H1 (cell line): ENCODE results near the gene TLK1. TPM values are rescaled to one million over a fixed set of nuclear protein-coding genes. Genes with fewer than 3 reads are reported as not detected.

Experiments used
- CHD7 ChIP-seq: fragments of 300-600 bp; sonication (generic); IDR thresholded peaks from 2 replicates; pipeline ENCODE4 v1.7.1; 2012; ENCODE audit warnings: low read length, moderate library complexity, mild to moderate bottlenecking, inconsistent platforms; ENCODE audit not compliant: insufficient replicate concordance
- KDM4A ChIP-seq: IDR thresholded peaks from one replicate; pipeline ENCODE4 v1.7.1; 2012; ENCODE audit warnings: low read depth, mild to moderate bottlenecking, moderate library complexity, low read length, inconsistent platforms; ENCODE audit not compliant: severe bottlenecking
- RAD21 ChIP-seq, 2 experiments: IDR thresholded peaks in 1 of 2; conservative IDR thresholded peaks in 1 of 2; 2 replicates each; pipeline ENCODE4 v1.6.1; 2011; ENCODE audit warnings: low read depth in 2 of 2, low read length in 2 of 2, improper control_type of control experiment in 1 of 2, inconsistent platforms in 1 of 2, mild to moderate bottlenecking in 1 of 2, moderate library complexity in 1 of 2
- ZNF274 ChIP-seq: IDR thresholded peaks from 2 replicates; pipeline ENCODE4 v1.7.0; 2012; ENCODE audit warnings: low read length, borderline replicate concordance; ENCODE audit errors: extremely low read depth
- polyA plus RNA-seq, 7 experiments: library from polyadenylated mRNA; depleted of rRNA in 3 of 7; stranded (reverse) in 5 of 7; unstranded in 2 of 7; fragments of >200 nt in 5 of 7; fragments of 200-250 nt in 2 of 7; gene quantifications; 1 replicate in 5 of 7; 2 replicates in 1 of 7; 4 replicates in 1 of 7; pipeline versions ENCODE4 v1.2.1 to v1.2.3, GENCODE V29; 2011 to 2013; ENCODE audit warnings: missing spikeins in 2 of 7, mixed read lengths in 2 of 7
- total RNA-seq: library from RNA; stranded (reverse); fragmentation: NEBNext Ultra II Directional; extraction: Animal tissue kit (Norgen Biotek cat#: 25700); gene quantifications from 2 replicates; pipeline ENCODE4 v1.2.1, GENCODE V29; 2021

Gene TLK1
- total and polyA plus RNA-seq, 2 of the 8 experiments (the other 6 are each of a cell fraction or from before 2014, with no cell fraction given): 11.2 to 102 TPM

GRCh38 chr2:170950221-170950761 lies 210.4 kb downstream of the TLK1 start (continued):
- TF ChIP-seq KDM4A (no peak), RAD21 (IDR thresholded peaks at IDR 0.05 in 1 of 2, conservative IDR thresholded peaks at IDR 0.05 in 1 of 2; ENCODE audit: low read depth in 2 of 2, low read length in 2 of 2) (no peak), CHD7 (no peak), ZNF274 (no peak)
